Suprapubic skin (tissue), 4 donors: ENCODE results near the gene BIVM. TPM values are rescaled to one million over a fixed set of nuclear protein-coding genes. Genes with fewer than 3 reads are reported as not detected.

Experiments
- DNase-seq, 2 donors: peaks; one replicate each; pipeline ENCODE4 v3.0.0-alpha.2; 2019; ENCODE audit warnings: low spot score in 2 of 2
- H3K27ac ChIP-seq: fragments of 200-600 bp; sonication (generic); one replicate; pipeline ENCODE4 v1.5.1; 2019
- H3K27me3 ChIP-seq: fragments of 200-600 bp; sonication (generic); one replicate; pipeline ENCODE4 v1.5.1; 2019
- H3K36me3 ChIP-seq: fragments of 200-600 bp; sonication (generic); one replicate; pipeline ENCODE4 v1.5.1; 2019
- H3K4me1 ChIP-seq: fragments of 200-600 bp; sonication (generic); one replicate; pipeline ENCODE4 v1.5.1; 2019
- H3K4me3 ChIP-seq: fragments of 200-600 bp; sonication (generic); one replicate; pipeline ENCODE4 v1.5.1; 2019; ENCODE audit warnings: mild to moderate bottlenecking
- H3K9me3 ChIP-seq: fragments of 200-600 bp; sonication (generic); one replicate; pipeline ENCODE4 v1.5.1; 2019
- EP300 ChIP-seq: sonication (generic); formaldehyde crosslinking; IDR thresholded peaks from one replicate; pipeline ENCODE4 v1.6.1; 2017; ENCODE audit warnings: antibody characterized with exemption
- POLR2A ChIP-seq, 2 donors: fragments of 450-650 bp; IDR thresholded peaks; one replicate each; pipeline ENCODE4 v1.6.1; 2017; ENCODE audit warnings: antibody characterized with exemption in 2 of 2, mild to moderate bottlenecking in 2 of 2, moderate library complexity in 2 of 2
- POLR2AphosphoS5 ChIP-seq, 3 donors: sonication (generic); formaldehyde crosslinking; IDR thresholded peaks; one replicate each; pipeline ENCODE4 v1.6.1; 2017; ENCODE audit warnings: antibody characterized with exemption in 3 of 3
- WGBS: methylation state at CpG from one replicate; pipeline ENCODE4 v1.1.5; 2018; 5-methylcytosine and 5-hydroxymethylcytosine counted together
- total RNA-seq, 4 donors: library from RNA; depleted of rRNA; stranded (reverse); fragments of >200 nt; gene quantifications; one replicate each; pipeline ENCODE4 v1.1.0, GENCODE V29; 2016
- TF ChIP-seq, protein P1 (sequence below), 2 donors: fragments of 200-600 bp in 1 of 2; fragments of 450-650 bp in 1 of 2; sonication (generic) in 1 of 2; IDR thresholded peaks; one replicate each; pipeline ENCODE4 v1.5.1; 2016 to 2019; ENCODE audit warnings: antibody characterized with exemption in 2 of 2, mild to moderate bottlenecking in 1 of 2, moderate library complexity in 1 of 2

Gene BIVM
- total RNA-seq, 4 donors from 2014 or later = 3.3 to 21.1 (median 7.3) TPM

DNA sequence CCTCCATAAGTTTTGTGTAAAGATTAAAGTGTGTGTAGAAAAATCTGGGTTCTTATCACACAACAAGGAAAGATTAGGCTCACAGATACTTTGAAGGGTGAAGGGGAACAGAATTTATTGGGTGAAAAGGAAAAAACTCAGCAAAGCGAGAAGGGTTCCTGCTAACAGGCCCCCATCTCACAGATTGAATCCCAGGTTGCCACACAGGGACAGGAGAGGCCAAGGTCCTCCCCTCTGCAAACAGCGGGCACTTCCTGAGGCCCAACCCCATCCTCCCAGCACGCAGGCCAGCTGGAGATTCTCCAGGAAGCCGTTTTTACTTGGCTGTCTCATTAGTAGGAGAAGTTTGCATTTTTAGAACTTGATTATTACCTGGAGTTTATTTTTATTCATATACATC is 31.7 kb downstream of the BIVM start:
- peaks cover 33% of the 10 kb centered on the region for H3K36me3 ChIP-seq
- TF ChIP-seq, protein P1, sequence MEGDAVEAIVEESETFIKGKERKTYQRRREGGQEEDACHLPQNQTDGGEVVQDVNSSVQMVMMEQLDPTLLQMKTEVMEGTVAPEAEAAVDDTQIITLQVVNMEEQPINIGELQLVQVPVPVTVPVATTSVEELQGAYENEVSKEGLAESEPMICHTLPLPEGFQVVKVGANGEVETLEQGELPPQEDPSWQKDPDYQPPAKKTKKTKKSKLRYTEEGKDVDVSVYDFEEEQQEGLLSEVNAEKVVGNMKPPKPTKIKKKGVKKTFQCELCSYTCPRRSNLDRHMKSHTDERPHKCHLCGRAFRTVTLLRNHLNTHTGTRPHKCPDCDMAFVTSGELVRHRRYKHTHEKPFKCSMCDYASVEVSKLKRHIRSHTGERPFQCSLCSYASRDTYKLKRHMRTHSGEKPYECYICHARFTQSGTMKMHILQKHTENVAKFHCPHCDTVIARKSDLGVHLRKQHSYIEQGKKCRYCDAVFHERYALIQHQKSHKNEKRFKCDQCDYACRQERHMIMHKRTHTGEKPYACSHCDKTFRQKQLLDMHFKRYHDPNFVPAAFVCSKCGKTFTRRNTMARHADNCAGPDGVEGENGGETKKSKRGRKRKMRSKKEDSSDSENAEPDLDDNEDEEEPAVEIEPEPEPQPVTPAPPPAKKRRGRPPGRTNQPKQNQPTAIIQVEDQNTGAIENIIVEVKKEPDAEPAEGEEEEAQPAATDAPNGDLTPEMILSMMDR (IDR thresholded peaks at IDR 0.05) = no peak
- no peak for TF ChIP-seq EP300
- no peak for TF ChIP-seq POLR2A (IDR thresholded peaks at IDR 0.05)
- TF ChIP-seq POLR2AphosphoS5 (IDR thresholded peaks at IDR 0.05) = no peak
- H3K4me1 ChIP-seq = no peaks in the 10 kb centered on the region
- H3K27me3 ChIP-seq = no peaks in the 10 kb centered on the region
- H3K4me3 ChIP-seq = no peak overlapping the region
- 36% methylated on average over 4 of the region's 4 CpGs for WGBS
- DNase-seq = no peak
- no peaks in the 10 kb centered on the region for H3K9me3 ChIP-seq
- H3K27ac ChIP-seq = no peak overlapping the region

DNA sequence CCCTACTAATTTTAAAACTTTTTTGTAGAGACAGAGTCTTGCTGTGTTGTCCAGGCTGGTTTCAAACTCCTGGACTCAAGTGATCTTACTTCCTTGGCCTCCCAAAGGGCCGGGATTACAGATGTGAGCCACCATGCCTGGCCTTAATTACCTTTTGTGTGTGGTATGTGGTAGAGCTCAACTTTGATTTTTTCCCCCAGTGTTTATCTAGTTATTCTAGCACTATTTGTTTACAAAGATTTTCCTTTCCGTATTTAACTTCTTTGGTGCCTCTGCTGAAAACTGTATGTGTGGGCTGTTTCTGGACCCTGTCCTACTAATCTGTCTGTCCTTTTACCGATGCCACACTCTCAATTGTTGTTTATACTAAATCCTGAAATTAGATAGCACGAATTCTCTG is 37.6 kb downstream of the BIVM start:
- H3K27ac ChIP-seq = no peak overlapping the region
- H3K4me3 ChIP-seq = no peak overlapping the region
- no peak for DNase-seq
- H3K4me1 ChIP-seq = no peaks in the 10 kb centered on the region
- TF ChIP-seq EP300 = no peak
- TF ChIP-seq POLR2A (IDR thresholded peaks at IDR 0.05) = no peak
- TF ChIP-seq, protein P1 (IDR thresholded peaks at IDR 0.05) = no peak
- no peak for TF ChIP-seq POLR2AphosphoS5 (IDR thresholded peaks at IDR 0.05)
- peaks cover 50% of the 10 kb centered on the region for H3K36me3 ChIP-seq
- H3K9me3 ChIP-seq = no peaks in the 10 kb centered on the region
- H3K27me3 ChIP-seq = no peaks in the 10 kb centered on the region
- 90% methylated on average over 4 of the region's 4 CpGs for WGBS

DNA sequence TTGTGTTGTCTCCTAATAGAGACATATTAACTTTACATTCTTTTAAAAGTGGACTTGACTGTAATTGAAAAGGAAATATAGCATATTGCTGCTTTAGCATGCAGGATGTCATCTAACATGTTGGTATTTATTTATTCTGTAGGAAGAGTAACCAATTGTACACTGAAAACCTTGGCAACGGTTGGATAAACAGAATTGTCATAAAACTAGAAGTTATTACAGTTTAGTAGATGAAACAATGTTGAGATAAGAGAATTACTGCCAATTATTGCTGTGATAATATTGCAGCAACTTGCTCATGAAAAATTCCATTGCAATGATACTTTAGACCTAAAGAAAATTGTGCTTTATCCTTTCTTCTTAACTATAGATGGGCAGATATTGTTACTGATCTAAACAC is 39.4 kb downstream of the BIVM start:
- Histone ChIP-seq H3K27ac (no peak overlapping the region), H3K36me3 (peaks cover 50% of the 10 kb centered on the region), H3K4me3 (no peak overlapping the region), H3K9me3 (no peaks in the 10 kb centered on the region), H3K4me1 (no peaks in the 10 kb centered on the region), H3K27me3 (no peaks in the 10 kb centered on the region)
- 73% methylated on average over 1 of the region's 1 CpG for WGBS
- no peak for TF ChIP-seq EP300
- TF ChIP-seq POLR2AphosphoS5 (IDR thresholded peaks at IDR 0.05) = no peak
- TF ChIP-seq, protein P1 (IDR thresholded peaks at IDR 0.05) = no peak
- TF ChIP-seq POLR2A (IDR thresholded peaks at IDR 0.05) = no peak
- no peak for DNase-seq

DNA sequence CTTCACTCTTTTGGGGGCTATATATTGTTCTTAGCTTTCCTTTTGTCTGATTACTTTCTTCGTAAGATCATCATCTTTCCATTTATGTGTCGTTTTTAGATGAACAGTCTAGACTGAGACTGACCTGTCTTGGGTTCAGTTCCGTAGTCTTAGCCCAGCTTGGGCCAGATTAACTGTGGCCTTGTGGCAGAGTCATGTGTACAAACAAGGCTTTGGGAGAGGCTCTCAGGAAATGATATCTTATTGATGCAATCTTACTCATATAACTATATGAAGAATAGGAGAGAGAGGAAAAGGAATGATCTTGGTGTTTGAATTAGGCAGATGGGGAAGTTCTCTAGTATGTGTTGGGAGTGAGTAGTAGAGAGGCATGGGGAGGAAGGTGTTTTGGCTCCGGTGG is 40.1 kb downstream of the BIVM start:
- 38% methylated on average over 4 of the region's 4 CpGs for WGBS
- DNase-seq = no peak
- Histone ChIP-seq H3K36me3 (peaks cover 49% of the 10 kb centered on the region), H3K27ac (no peak overlapping the region), H3K27me3 (no peaks in the 10 kb centered on the region), H3K4me3 (no peak overlapping the region), H3K4me1 (no peaks in the 10 kb centered on the region), H3K9me3 (no peaks in the 10 kb centered on the region)
- TF ChIP-seq, protein P1 (IDR thresholded peaks at IDR 0.05) = no peak
- no peak for TF ChIP-seq POLR2A (IDR thresholded peaks at IDR 0.05)
- TF ChIP-seq EP300 = no peak
- TF ChIP-seq POLR2AphosphoS5 (IDR thresholded peaks at IDR 0.05) = no peak

DNA sequence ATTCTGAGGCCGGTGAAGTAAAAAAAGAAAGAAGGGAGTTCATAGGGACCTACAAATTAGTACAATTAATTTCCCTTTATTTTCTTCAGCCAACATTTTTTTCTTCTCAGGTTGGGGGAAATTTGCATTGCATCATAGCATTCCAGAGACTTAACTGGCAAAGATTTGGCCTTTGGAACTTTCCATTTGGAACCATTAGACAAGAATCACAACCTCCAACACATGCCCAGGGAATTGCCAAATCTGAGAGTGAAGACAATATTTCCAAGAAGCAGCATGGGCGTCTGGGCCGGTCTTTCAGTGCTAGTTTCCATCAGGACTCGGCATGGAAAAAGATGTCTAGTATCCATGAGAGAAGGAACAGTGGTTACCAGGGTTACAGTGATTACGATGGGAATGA is 40.5 kb downstream of the BIVM start:
- no peaks in the 10 kb centered on the region for H3K9me3 ChIP-seq
- no peaks in the 10 kb centered on the region for H3K27me3 ChIP-seq
- no peaks in the 10 kb centered on the region for H3K4me1 ChIP-seq
- no peak for DNase-seq
- TF ChIP-seq, protein P1 (IDR thresholded peaks at IDR 0.05) = no peak
- no peak for TF ChIP-seq POLR2AphosphoS5 (IDR thresholded peaks at IDR 0.05)
- TF ChIP-seq POLR2A (IDR thresholded peaks at IDR 0.05) = no peak
- no peak for TF ChIP-seq EP300
- WGBS = 79% methylated on average over 5 of the region's 5 CpGs
- no peak overlapping the region for H3K4me3 ChIP-seq
- H3K36me3 ChIP-seq = peaks cover 45% of the 10 kb centered on the region
- H3K27ac ChIP-seq = no peak overlapping the region
